HG02571 (cell line): Measurements from ENCODE around the gene ZMYND15.
"Not testable (repeated sequence)": the region's sequence is repeated elsewhere in the genome, so short reads cannot be mapped to it uniquely, and the experiment has no call there.

Source experiments
- ATAC-seq: cut with Tn5 transposase; IDR thresholded peaks from one replicate; pipeline ENCODE4 v1.9.1; 2021; ENCODE audit warnings: mild to moderate bottlenecking, moderate library complexity; ENCODE audit not compliant: unreplicated experiment

Gene ZMYND15, protein sequence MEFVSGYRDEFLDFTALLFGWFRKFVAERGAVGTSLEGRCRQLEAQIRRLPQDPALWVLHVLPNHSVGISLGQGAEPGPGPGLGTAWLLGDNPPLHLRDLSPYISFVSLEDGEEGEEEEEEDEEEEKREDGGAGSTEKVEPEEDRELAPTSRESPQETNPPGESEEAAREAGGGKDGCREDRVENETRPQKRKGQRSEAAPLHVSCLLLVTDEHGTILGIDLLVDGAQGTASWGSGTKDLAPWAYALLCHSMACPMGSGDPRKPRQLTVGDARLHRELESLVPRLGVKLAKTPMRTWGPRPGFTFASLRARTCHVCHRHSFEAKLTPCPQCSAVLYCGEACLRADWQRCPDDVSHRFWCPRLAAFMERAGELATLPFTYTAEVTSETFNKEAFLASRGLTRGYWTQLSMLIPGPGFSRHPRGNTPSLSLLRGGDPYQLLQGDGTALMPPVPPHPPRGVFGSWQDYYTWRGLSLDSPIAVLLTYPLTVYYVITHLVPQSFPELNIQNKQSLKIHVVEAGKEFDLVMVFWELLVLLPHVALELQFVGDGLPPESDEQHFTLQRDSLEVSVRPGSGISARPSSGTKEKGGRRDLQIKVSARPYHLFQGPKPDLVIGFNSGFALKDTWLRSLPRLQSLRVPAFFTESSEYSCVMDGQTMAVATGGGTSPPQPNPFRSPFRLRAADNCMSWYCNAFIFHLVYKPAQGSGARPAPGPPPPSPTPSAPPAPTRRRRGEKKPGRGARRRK

GRCh38 chr17:4739122-4740024, at the start of gene ZMYND15, which contains the start of gene CXCL16:
TSS of gene ZMYND15 (plus strand) at chr17:4739833. CDS start at chr17:4740549, 716 bp downstream.
TSS of gene CXCL16 (minus strand) at chr17:4739928. CDS start at chr17:4739339, 589 bp downstream.
- no peak for ATAC-seq

- not testable (repeated sequence) for ATAC-seq
These were observed 49.8 kb upstream of the ZMYND15 start for GRCh38 chr17:4689872-4690271.

GRCh38 chr17:4690745-4691144, 48.9 kb upstream of the ZMYND15 start:
- no peak for ATAC-seq

DNA sequence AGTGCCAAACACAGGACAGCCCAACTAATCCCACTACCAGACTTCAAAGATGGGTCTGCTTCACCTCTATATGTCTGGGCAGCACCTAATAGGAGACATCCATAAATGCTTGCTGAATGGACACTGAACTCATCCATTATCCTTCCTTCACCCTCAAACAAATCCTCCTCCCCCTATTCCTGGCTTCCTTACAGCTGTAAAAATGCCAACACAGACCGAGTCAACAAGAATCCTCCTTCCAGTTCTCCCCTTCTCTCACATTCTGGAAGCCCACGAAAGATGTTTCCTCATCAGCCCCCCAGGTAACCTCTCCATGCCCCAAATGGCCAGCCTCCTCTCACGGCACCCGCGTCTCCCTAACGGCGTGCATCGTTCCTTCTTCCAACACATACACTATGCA, 47.9 kb upstream of the ZMYND15 start:
- ATAC-seq, result no peak

GRCh38 chr17:4693416-4693815, 46.2 kb upstream of the ZMYND15 start:
- ATAC-seq, result no peak

DNA sequence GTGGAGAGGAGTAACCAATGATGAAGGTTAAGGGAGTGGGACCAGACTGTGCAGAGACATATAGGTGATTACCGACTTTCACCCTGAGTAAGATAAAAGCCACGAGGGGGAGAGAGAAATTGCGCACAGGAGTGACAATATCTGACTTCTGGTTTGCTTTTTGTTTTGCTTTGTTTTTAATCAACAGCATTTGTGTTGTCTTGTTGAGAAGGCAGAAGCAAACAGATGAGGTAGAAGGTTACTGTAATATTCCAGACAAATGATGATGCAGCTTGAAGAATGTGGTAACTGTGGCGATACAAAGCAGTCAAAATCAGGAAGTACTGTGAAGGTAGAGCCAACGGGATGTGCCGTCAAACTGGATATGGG, 43.2 kb upstream of the ZMYND15 start:
- no peak for ATAC-seq

DNA sequence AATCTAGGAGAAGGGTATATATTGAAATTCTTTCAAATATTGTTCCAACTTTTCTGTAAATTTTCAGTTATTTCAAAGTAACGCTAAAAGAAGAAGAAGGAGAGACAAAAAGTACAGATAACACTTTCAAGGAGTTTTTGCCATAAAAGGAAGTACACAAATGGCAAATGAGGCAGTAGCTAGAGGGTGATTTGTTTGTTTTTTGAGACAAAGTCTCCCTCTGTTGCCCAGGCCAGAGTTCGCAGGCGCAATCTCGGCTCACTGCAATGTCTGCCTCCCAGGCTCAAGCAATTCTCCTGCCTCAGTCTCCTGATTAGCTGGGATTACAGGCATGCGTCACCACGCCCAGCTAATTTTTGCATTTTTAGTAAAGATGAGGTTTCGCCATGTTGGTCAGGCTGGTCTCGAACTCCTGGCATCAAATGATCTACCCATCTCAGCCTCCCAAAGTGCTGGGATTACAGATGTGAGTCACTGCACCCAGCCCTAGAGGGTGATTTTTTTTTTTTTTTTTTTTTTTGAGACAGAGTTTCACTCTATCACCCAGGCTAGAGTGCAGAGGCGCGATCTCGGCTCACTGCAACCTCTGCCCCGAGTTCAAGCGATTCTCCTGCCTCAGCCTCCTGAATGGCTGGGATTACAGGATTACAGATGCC, 40.1 kb upstream of the ZMYND15 start:
- not testable (repeated sequence) for ATAC-seq

DNA sequence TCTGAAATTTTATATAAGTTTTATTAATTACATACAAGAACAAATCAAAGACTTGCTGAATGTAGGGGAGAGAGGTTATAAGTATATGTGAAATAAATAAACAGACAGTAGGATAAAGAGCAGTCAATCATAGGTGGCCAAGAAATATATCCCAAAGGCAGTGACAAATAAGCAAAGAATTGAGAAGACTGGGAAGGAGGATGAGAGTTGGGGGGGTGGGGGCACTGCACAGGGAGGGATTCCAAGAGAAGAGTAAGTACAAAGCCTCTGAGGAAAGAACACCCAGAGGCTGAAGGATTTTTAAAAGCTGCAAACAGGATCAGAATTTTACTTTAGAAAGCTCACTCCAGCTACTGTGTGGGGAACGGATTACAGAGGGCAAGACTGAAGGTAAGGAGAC, 38.5 kb upstream of the ZMYND15 start:
- ATAC-seq, result no peak

- ATAC-seq, result no peak
These were observed 36.3 kb upstream of the ZMYND15 start for GRCh38 chr17:4703330-4703691.

- ATAC-seq, result not testable (repeated sequence)
These were observed 35.1 kb upstream of the ZMYND15 start for GRCh38 chr17:4704574-4704907.

GRCh38 chr17:4704991-4705390, 34.6 kb upstream of the ZMYND15 start:
- ATAC-seq, result no peak

GRCh38 chr17:4706121-4706520, 33.5 kb upstream of the ZMYND15 start:
- no peak for ATAC-seq

- ATAC-seq, result no peak
These were observed 31.2 kb upstream of the ZMYND15 start for GRCh38 chr17:4708436-4708835.

GRCh38 chr17:4709794-4710692, 29.6 kb upstream of the ZMYND15 start, which contains the start of gene ARRB2:
TSS of gene ARRB2 (plus strand) at chr17:4710632. CDS start at chr17:4710722, 90 bp downstream.
- ATAC-seq, result peak; percentile 84

GRCh38 chr17:4710693-4711634, 28.7 kb upstream of the ZMYND15 start:
- ATAC-seq, result no peak

- no peak for ATAC-seq
These were observed 27.9 kb upstream of the ZMYND15 start for GRCh38 chr17:4711661-4712181.

DNA sequence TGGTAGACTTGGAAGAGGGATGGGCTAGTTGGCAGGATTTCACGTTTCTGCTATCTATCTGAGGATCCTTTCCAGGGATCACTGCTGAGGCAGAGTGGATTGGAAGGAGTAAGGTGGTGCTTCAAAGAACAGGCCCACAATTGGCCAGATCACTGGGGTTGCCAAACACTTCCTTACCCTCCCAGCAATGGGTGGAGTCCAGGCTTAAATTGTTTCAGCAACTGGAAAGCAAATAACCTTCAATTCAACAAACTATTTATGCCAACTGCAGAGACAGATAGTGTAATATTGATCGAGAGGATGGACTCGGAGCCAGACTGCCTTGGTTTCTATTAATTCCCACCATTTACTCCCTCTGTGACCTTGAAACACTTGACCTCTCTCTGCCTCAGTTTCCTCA, 27.1 kb upstream of the ZMYND15 start:
- ATAC-seq, result no peak

DNA sequence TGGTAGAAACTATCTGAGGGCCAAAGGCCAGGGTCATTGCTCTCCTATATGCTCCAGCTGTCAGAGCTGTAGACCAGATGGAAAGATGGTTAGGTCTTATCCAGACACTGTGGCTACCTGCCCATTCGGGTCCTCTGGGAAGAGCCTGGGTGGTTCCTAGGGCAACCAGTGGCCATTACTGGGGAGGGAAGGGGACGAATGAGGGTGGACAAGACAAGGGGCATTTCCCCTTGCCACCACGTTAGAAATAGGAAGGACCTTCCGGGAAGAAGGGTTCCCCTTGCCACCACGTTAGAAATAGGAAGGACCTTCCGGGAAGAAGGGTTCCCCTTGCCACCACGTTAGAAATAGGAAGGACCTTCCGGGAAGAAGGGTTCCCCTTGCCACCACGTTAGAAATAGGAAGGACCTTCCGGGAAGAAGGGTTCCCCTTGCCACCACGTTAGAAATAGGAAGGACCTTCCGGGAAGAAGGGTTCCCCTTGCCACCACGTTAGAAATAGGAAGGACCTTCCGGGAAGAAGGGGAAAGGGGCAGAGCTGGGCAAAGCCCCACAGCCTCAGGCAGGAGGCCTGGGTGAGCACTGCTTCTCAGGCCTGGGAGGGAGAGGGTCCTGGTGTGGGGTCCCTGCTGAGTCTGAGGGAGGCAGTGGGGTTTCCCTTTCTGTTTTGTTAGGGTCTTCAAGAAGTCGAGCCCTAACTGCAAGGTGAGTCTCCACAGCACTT, 25.1 kb upstream of the ZMYND15 start:
- ATAC-seq, result not testable (repeated sequence)
